Mesendoderm (in vitro differentiated cells): ENCODE data around the gene TLX3.

Experiments used
- DNase-seq: peaks from one replicate; pipeline ENCODE4 v3.0.0; 2013
- H2AK5ac ChIP-seq: 2 replicates; pipeline ENCODE4 v1.6.1; 2013; ENCODE audit warnings: low read length, inconsistent platforms
- H2BK120ac ChIP-seq: 2 replicates; pipeline ENCODE4 v1.6.1; 2013; ENCODE audit warnings: low read depth, mild to moderate bottlenecking, low read length, moderate library complexity, mixed read lengths
- H2BK15ac ChIP-seq: replicated peaks from 2 replicates; pipeline ENCODE4 v1.6.1; 2013; ENCODE audit warnings: low read depth, mild to moderate bottlenecking, moderate library complexity
- H2BK5ac ChIP-seq: 2 replicates; pipeline ENCODE4 v1.6.1; 2013; ENCODE audit warnings: low read length, inconsistent platforms
- H3K18ac ChIP-seq: 2 replicates; pipeline ENCODE4 v1.6.1; 2013; ENCODE audit warnings: mild to moderate bottlenecking, low read length, mixed read lengths
- H3K23ac ChIP-seq: one replicate; pipeline ENCODE4 v1.6.1; 2013; ENCODE audit warnings: low read length
- H3K27ac ChIP-seq: 2 replicates; pipeline ENCODE4 v1.5.1; 2013; ENCODE audit warnings: low read depth, mild to moderate bottlenecking, inconsistent platforms, low read length, moderate library complexity
- H3K27me3 ChIP-seq: 2 replicates; pipeline ENCODE4 v1.6.1; 2013; ENCODE audit warnings: low read length, control low read depth, mild to moderate bottlenecking, inconsistent platforms; ENCODE audit not compliant: insufficient read depth, poor library complexity
- H3K36me3 ChIP-seq: 2 replicates; pipeline ENCODE4 v1.6.1; 2013; ENCODE audit warnings: low read length, inconsistent platforms; ENCODE audit not compliant: control insufficient read depth, insufficient read depth
- H3K4ac ChIP-seq: one replicate; pipeline ENCODE4 v1.6.1; 2013; ENCODE audit warnings: low read depth, mild to moderate bottlenecking, low read length, moderate library complexity
- H3K4me1 ChIP-seq: 2 replicates; pipeline ENCODE4 v1.6.1; 2013; ENCODE audit warnings: low read depth, low read length, inconsistent platforms; ENCODE audit not compliant: control insufficient read depth
- H3K4me2 ChIP-seq: 2 replicates; pipeline ENCODE4 v1.6.1; 2013; ENCODE audit warnings: low read length
- H3K4me3 ChIP-seq: 2 replicates; pipeline ENCODE4 v1.5.1; 2013; ENCODE audit warnings: mild to moderate bottlenecking, low read length
- H3K56ac ChIP-seq: one replicate; pipeline ENCODE4 v1.6.1; 2013; ENCODE audit warnings: low read length
- H3K79me1 ChIP-seq: 2 replicates; pipeline ENCODE4 v1.6.1; 2013; ENCODE audit warnings: low read length, inconsistent platforms
- H3K79me2 ChIP-seq: 2 replicates; pipeline ENCODE4 v1.6.1; 2013; ENCODE audit warnings: mild to moderate bottlenecking, low read length; ENCODE audit not compliant: control insufficient read depth, insufficient read depth
- H3K9ac ChIP-seq: 2 replicates; pipeline ENCODE4 v1.6.1; 2013; ENCODE audit warnings: low read length, inconsistent platforms
- H4K5ac ChIP-seq: one replicate; pipeline ENCODE4 v1.6.1; 2013; ENCODE audit warnings: low read length
- H4K8ac ChIP-seq: one replicate; pipeline ENCODE4 v1.6.1; 2013; ENCODE audit warnings: low read depth, mild to moderate bottlenecking, control low read depth, low read length, moderate library complexity
- WGBS: extraction: QIAGEN DNeasy Blood & Tissue Kit; methylation state at CpG from one replicate; pipeline ENCODE4 v1.1.7; 2013; ENCODE audit warnings: low lambda C conversion rate, missing lambda C conversion rate; ENCODE audit not compliant: insufficient coverage; ENCODE audit errors: extremely low coverage; 5-methylcytosine and 5-hydroxymethylcytosine counted together

TLX3 gene

GRCh38 chr5:171275841-171276544 lies 33.1 kb upstream of the TLX3 start:
- H2BK120ac ChIP-seq: no peak overlapping the region
- H3K56ac ChIP-seq: no peak overlapping the region
- WGBS: no CpG with 5 or more reads among the region's 5 CpGs

GRCh38 chr5:171283753-171284152 lies 25.3 kb upstream of the TLX3 start:
- Histone ChIP-seq H3K23ac (no peak overlapping the region), H3K4me2 (no peak overlapping the region), H3K27me3 (no peaks in the 10 kb centered on the region), H3K56ac (no peak overlapping the region), H3K79me2 (no peaks in the 10 kb centered on the region), H2AK5ac (no peak overlapping the region), H3K36me3 (no peaks in the 10 kb centered on the region), H4K5ac (no peak overlapping the region), H3K4me3 (no peak overlapping the region), H4K8ac (no peak overlapping the region), H2BK5ac (no peak overlapping the region), H3K79me1 (no peaks in the 10 kb centered on the region), H3K9ac (no peak overlapping the region), H3K4ac (no peak overlapping the region), H3K18ac (no peak overlapping the region), H2BK120ac (no peak overlapping the region), H2BK15ac (no peak overlapping the region), H3K27ac (no peak overlapping the region), H3K4me1 (no peaks in the 10 kb centered on the region)
- WGBS: no CpG with 5 or more reads among the region's 7 CpGs
- DNase-seq: no peak

More at GRCh38 chr5:171275841-171276544, 33.1 kb upstream of the TLX3 start:
- H3K79me2 ChIP-seq: no peaks in the 10 kb centered on the region
- no peak overlapping the region for H3K4me2 ChIP-seq
- H4K5ac ChIP-seq: no peak overlapping the region
- no peak overlapping the region for H3K18ac ChIP-seq
- H3K79me1 ChIP-seq: no peaks in the 10 kb centered on the region
- no peak overlapping the region for H3K9ac ChIP-seq
- H2BK15ac ChIP-seq: no peak overlapping the region
- DNase-seq: no peak
- no peak overlapping the region for H4K8ac ChIP-seq
- no peaks in the 10 kb centered on the region for H3K27me3 ChIP-seq
- no peaks in the 10 kb centered on the region for H3K4me1 ChIP-seq
- no peak overlapping the region for H3K4ac ChIP-seq
- H3K27ac ChIP-seq: no peak overlapping the region
- no peak overlapping the region for H2AK5ac ChIP-seq
- no peak overlapping the region for H3K4me3 ChIP-seq
- no peak overlapping the region for H3K23ac ChIP-seq
- no peaks in the 10 kb centered on the region for H3K36me3 ChIP-seq
- no peak overlapping the region for H2BK5ac ChIP-seq

GRCh38 chr5:171285465-171285864 lies 23.6 kb upstream of the TLX3 start:
- H3K4me2 ChIP-seq: no peak overlapping the region
- H2AK5ac ChIP-seq: no peak overlapping the region
- no peak overlapping the region for H4K8ac ChIP-seq
- no peaks in the 10 kb centered on the region for H3K79me1 ChIP-seq
- H2BK5ac ChIP-seq: no peak overlapping the region
- no peak overlapping the region for H2BK15ac ChIP-seq
- H3K4ac ChIP-seq: no peak overlapping the region
- no peak overlapping the region for H4K5ac ChIP-seq
- no peak overlapping the region for H3K27ac ChIP-seq
- H3K18ac ChIP-seq: no peak overlapping the region
- no peak overlapping the region for H3K56ac ChIP-seq
- no peak overlapping the region for H2BK120ac ChIP-seq
- no peaks in the 10 kb centered on the region for H3K79me2 ChIP-seq
- no peak overlapping the region for H3K9ac ChIP-seq
- H3K4me1 ChIP-seq: no peaks in the 10 kb centered on the region
- H3K4me3 ChIP-seq: no peak overlapping the region
- WGBS: no CpG with 5 or more reads among the region's 2 CpGs
- H3K23ac ChIP-seq: no peak overlapping the region
- no peak for DNase-seq
- H3K36me3 ChIP-seq: no peaks in the 10 kb centered on the region
- no peaks in the 10 kb centered on the region for H3K27me3 ChIP-seq

- Histone ChIP-seq H3K79me2 (no peaks in the 10 kb centered on the region), H3K4me2 (no peak overlapping the region), H3K9ac (no peak overlapping the region), H3K27ac (no peak overlapping the region), H3K4me1 (no peaks in the 10 kb centered on the region), H2BK15ac (no peak overlapping the region), H2AK5ac (no peak overlapping the region), H3K23ac (no peak overlapping the region), H3K79me1 (no peaks in the 10 kb centered on the region), H3K56ac (no peak overlapping the region), H2BK5ac (no peak overlapping the region), H4K5ac (no peak overlapping the region), H3K4me3 (no peak overlapping the region), H3K18ac (no peak overlapping the region), H4K8ac (no peak overlapping the region), H3K4ac (no peak overlapping the region), H2BK120ac (no peak overlapping the region), H3K27me3 (no peaks in the 10 kb centered on the region), H3K36me3 (no peaks in the 10 kb centered on the region)
- no peak for DNase-seq
- no CpG with 5 or more reads among the region's 2 CpGs for WGBS
These were observed 21.0 kb upstream of the TLX3 start for GRCh38 chr5:171288066-171288465.

- no CpG with 5 or more reads among the region's 4 CpGs for WGBS
- no peaks in the 10 kb centered on the region for H3K27me3 ChIP-seq
- no peak overlapping the region for H3K4me3 ChIP-seq
- no peak overlapping the region for H2BK5ac ChIP-seq
- no peaks in the 10 kb centered on the region for H3K79me2 ChIP-seq
- no peak for DNase-seq
- H2AK5ac ChIP-seq: no peak overlapping the region
- no peak overlapping the region for H2BK120ac ChIP-seq
- no peak overlapping the region for H4K5ac ChIP-seq
- H3K4ac ChIP-seq: no peak overlapping the region
- no peak overlapping the region for H2BK15ac ChIP-seq
- H4K8ac ChIP-seq: no peak overlapping the region
- no peaks in the 10 kb centered on the region for H3K4me1 ChIP-seq
- no peak overlapping the region for H3K18ac ChIP-seq
- H3K56ac ChIP-seq: no peak overlapping the region
- no peak overlapping the region for H3K27ac ChIP-seq
- no peaks in the 10 kb centered on the region for H3K36me3 ChIP-seq
- H3K79me1 ChIP-seq: no peaks in the 10 kb centered on the region
- no peak overlapping the region for H3K23ac ChIP-seq
- no peak overlapping the region for H3K4me2 ChIP-seq
- no peak overlapping the region for H3K9ac ChIP-seq
These were observed 17.7 kb upstream of the TLX3 start for GRCh38 chr5:171291371-171291770.

- H2AK5ac ChIP-seq: no peak overlapping the region
- WGBS: no CpG with 5 or more reads among the region's 1 CpG
- no peaks in the 10 kb centered on the region for H3K27me3 ChIP-seq
- no peaks in the 10 kb centered on the region for H3K36me3 ChIP-seq
- H3K79me2 ChIP-seq: no peaks in the 10 kb centered on the region
- no peak overlapping the region for H3K18ac ChIP-seq
- H3K79me1 ChIP-seq: no peaks in the 10 kb centered on the region
- no peak overlapping the region for H4K5ac ChIP-seq
- H2BK5ac ChIP-seq: no peak overlapping the region
- no peak overlapping the region for H3K4ac ChIP-seq
- H2BK15ac ChIP-seq: no peak overlapping the region
- no peaks in the 10 kb centered on the region for H3K4me1 ChIP-seq
- no peak overlapping the region for H3K4me2 ChIP-seq
- no peak for DNase-seq
- H2BK120ac ChIP-seq: no peak overlapping the region
- H3K56ac ChIP-seq: no peak overlapping the region
- H3K9ac ChIP-seq: no peak overlapping the region
- H3K27ac ChIP-seq: no peak overlapping the region
- H3K4me3 ChIP-seq: no peak overlapping the region
- H4K8ac ChIP-seq: no peak overlapping the region
- no peak overlapping the region for H3K23ac ChIP-seq
These were observed 13.7 kb upstream of the TLX3 start for GRCh38 chr5:171295299-171295698.
